HG02943 (cell line): Measurements from ENCODE around the gene SUSD4.

ENCODE experiments used
- ATAC-seq: cut with Tn5 transposase; IDR thresholded peaks from one replicate; pipeline ENCODE4 v1.9.1; 2021; ENCODE audit warnings: mild to moderate bottlenecking, low read depth, moderate library complexity; ENCODE audit not compliant: unreplicated experiment

Gene SUSD4

DNA sequence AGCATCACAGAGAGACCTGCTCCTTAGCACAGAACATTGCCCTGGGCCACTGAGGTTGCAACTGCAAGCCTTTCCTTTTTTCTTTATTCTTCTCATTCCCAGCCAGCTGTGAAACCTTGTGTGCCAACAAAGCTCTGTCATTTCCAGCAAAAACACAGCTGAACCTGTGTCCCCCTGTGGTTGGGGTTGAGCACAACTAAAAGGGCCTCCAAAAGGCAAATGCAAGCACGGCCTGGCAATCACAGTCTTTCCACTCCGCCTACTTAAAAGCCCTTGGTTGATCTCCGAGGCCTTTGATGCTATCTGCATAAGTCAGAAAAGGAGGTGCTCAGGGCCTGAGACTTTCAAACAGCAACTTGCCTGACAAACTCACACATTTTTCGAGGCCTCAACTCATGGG is 32.7 kb downstream of the SUSD4 start:
- no peak for ATAC-seq

DNA sequence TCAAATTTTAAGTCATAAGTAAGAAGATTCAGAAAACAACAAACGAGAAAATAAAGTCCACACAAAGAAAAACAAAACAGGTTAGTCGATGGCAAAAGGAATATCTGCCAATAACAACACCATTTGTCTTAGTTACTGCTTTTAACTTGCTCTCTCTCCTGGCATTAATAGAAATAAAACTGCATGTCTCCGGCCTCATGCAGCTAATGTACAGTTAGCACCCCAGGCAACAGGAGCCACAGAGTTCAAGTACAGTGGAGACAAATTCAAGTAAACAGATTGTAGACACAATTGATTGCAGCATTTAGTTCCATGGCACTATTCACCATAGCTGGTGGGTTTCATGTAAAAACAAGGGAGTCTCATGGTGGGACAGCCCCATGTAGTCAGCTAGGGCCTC is 33.5 kb downstream of the SUSD4 start:
- ATAC-seq: no peak

DNA sequence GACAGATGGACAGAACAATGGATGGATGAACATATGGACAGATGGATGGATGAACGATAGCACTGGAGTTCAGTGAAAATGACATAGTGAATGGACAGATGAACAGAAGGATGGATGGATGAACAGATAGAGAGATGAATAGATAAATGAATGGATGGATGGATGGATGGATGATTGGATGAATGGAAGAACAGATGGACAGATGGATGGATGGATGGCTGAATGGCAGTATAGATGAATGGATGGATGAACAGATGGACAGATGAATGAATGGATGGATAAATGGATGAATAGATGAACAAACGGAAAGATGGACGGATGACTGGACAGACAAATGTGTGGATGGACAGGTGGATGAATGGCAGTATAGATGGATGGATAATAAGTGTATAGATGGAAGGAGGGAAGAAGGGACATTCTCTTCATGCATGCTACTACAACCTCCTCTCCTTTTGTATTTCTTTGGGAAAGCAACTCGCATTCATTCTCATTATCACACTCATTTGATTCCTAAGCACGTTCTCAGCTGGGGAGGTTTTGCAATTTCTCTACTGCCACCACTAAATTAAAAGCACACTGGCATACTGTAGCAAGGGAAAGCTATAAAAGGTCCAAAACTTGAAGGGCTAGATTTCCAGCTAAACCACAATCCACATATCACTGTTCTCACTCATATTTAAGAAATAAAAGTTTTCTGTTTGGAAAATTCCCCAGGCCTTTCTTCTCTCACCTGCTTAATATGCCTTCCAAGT is 34.1 kb downstream of the SUSD4 start:
- ATAC-seq: no peak

DNA sequence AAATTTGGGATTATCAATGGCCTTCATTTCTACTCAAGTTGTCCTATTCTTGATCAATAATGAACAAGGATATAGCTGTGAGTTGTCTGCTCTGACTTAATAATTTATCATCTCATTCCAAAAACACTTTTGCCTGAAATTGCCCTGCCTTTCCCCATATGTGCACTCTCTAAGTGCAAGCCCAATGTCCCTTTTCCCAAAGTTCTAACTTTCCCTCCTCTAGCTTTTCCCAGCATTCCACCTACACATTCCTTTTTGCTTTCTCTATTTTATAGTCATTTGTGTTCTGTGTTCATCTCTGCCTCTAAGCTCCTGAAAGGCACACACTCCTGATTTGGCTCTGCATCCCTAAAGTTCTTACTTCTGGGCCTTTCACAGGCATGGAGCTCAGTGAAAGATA is 34.7 kb downstream of the SUSD4 start:
- no peak for ATAC-seq

DNA sequence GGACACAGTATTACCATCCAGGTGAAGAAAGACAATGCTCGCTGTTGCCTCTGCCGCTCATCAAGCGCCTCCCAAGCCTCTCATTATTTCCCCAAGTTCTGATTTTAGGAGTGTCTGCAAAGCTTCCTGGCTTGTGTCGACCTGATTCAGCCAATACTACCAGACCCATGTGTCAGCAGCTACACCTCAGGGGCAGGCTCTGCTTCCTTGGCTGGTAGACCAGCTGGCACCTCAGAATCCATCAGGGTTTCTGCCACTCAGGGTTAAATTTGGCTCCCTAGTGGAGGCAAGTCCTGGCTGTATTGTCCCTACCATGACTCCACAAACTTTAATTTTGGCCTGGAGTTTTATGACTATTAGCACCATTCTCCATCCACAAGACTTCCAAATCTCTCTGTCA is 35.4 kb downstream of the SUSD4 start:
- ATAC-seq: no peak

DNA sequence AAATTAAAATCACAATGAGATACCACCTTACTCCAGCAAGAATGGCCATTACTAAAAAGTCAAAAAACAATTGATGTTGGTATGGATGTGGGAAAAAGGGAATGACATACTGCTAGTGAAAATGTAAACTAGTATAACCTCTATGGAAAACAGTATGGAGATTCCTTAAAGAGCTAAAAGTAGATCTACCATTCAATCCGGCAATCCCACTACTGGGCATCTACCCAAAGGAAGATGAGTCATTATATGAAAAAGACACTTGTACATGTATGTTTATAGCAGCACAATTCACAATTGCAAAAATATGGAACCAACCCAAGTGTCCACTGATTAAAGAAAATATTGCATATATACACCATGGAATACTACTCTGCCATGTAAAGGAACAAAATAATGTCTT is 37.2 kb downstream of the SUSD4 start:
- ATAC-seq: no peak

DNA sequence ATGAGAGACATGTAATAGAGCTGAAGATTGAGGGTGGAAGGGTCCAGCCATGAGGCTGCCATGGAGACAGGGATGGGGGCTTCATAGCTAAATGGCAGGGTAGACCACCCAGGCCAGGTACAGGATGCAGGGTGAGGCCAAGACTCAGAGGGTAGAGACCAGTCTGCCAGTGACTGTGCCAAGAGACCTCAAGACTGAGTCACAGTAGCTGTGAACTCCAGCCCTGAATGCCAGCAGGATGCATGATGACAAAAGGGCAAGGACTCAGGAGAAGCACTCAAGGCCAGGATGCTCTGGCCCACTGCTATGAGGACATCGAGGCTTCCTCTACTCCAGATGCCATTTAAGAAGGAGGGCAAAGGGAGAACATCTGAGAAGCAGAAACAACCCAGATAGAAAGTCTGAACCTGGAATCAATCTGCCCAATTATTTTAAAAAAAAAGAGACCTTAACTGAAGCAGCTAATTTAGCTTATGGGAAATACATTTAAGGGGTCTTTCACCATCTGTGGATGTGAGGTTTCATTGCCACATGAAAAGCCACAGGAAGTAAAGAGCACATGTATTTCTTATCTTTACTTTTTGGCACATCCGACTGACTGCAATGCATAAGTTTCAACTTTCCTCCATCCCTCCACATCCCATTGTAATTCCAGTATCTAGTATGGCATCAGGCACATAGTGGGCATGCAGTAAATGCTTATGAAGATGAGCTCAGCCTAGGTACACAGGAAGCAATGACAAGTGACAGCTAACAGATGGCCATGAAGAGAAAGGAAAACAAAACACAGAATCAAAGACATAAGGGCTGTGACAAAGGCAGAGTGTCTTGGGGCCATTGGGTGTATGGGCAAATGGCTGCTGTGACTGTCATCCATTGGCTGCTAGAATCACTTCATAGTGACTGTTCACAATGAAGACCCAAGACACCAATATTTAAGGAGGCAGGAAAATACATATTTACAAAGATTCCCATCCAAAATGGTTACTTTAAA is 40.2 kb downstream of the SUSD4 start:
- no peak for ATAC-seq

DNA sequence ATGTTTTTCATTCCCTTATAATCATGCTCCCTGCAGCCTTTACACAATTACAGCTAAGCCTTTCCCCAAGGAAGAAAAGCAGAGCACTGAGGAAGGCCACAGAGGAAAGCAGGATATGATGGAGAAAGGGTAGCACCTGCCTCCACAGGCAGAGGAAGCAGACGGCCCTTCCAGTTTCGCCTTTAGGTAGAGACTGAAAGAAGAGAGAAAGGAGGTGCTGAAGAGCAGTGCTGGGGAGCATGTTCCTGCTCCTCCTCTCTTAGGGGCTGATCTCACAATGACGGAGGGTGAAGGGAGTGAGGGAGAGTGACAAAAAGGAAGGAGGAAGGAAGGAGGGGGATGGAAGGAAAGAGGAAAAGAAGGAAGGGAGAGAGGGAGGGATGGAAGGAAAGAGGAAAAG is 41.1 kb downstream of the SUSD4 start:
- no peak for ATAC-seq

DNA sequence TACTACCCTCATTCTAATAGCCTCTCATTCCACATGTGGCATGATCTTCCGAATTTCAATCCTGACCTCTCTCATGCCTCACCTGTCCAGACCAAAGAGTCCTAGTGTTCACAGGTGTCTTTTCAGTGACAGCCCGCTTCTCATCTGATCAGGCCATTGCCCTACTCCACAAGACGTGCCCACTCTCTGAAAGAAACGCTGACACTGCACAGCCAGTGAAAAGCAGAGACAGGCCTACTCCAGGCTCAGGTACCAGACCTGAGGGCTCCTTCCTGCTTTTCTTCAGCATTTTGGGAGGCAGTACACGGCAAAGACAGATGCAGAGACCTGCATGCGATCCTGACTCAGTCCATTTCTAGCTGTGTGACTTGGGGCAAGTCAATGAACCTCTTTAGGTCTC is 43.0 kb downstream of the SUSD4 start:
- ATAC-seq: no peak

DNA sequence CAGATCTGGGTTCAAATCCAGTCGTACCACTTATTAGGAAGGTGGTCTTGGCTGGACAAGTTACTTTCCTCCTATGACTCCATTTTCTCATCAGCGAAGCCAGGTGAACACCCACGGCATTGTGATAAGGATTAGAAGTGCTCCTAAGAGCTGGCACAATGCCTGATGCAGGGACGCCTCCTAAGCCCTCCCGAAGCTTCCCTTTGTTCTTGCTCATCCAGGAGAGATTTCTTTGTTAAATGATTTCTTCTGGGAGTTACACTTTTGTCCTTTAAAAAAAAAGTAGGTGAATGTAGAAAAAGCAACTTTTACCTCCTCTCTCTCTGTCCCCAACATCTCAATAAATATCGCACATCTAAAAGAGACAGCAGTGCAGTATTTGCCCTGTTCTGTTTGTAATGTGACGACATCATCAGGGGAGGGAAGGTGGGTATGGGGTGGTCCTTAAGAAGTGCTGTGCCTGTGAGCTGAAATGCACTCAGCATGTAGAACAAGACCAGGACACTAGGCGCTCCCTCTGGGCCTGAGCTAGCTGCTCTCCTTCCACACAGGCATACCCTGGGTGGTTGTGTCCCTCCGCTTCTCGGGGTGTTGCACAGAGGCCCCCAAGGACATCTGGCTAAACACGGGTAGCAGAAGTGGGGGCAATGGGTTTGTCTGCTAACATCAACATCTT is 43.9 kb downstream of the SUSD4 start:
- ATAC-seq: no peak

DNA sequence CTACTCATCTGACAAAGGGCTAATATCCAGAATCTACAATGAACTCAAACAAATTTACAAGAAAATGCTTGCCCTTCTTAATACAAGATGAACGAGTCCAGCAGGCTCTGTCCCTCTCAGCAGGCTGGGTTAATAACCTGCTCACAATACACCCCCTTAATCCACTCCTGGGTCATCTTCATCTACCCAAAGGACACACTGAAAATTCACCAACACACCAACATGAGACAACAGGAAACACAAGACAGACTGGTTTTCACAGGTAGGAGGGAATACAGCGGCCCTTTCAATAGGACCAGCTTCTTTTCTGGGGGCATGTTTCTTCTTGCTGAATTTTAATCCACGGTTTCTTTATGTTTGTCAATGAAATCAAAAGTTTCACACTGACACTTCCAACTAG is 44.6 kb downstream of the SUSD4 start:
- no peak for ATAC-seq

DNA sequence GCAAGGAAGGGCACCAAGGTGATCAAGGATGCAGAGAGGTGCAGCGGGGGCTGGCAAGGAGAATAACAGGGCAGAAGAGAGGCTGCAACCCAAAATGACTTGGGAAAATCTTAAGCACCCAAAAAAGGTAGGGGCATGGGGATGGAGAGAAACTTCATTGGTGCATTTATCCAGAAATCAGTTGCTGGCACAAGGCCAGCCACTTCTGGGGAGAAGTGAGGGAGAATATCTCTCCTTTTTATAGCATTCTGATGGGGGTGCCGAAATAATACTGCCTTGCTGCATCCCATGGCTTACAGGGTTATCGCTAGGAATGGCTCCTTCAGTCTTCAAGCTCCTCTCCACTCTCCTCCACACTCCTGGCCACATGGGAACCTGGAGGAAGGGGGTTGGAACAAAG is 47.9 kb downstream of the SUSD4 start:
- ATAC-seq: no peak

DNA sequence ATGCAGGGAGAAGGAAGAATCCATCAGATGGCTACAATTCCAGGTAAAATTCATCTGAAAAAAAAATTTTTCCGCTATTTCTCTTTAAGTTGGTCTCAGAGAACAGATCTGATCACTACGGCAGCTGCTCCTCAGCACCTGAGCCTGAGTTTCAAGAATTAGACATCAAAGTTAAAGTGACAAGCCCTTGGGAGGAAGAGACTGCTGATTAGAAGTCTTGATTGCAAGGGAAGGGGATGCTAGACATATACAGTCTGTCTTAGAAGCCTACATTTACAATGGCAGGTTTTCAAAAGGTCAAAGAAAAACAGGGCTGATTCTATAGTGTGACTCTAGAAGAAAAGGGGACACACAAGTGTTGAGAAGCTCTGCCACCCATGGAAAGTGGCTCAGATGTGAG is 48.3 kb downstream of the SUSD4 start:
- ATAC-seq: no peak

DNA sequence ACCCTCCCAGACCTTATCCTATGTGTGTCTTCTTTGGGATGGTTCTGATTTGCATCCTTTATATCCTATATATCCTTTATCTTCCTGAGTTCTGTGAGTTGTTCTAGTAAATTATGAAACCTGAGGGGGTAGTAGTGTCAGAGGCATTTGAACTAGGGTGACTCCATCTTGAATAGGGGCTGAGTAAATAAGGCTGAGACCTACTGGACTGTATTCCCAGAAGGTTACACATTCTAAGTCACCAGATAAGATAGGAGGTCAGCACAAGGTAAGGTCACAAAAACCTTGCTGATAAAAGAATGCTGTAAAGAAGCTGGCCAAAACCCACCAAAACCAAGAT is 50.6 kb downstream of the SUSD4 start:
- ATAC-seq: no peak

DNA sequence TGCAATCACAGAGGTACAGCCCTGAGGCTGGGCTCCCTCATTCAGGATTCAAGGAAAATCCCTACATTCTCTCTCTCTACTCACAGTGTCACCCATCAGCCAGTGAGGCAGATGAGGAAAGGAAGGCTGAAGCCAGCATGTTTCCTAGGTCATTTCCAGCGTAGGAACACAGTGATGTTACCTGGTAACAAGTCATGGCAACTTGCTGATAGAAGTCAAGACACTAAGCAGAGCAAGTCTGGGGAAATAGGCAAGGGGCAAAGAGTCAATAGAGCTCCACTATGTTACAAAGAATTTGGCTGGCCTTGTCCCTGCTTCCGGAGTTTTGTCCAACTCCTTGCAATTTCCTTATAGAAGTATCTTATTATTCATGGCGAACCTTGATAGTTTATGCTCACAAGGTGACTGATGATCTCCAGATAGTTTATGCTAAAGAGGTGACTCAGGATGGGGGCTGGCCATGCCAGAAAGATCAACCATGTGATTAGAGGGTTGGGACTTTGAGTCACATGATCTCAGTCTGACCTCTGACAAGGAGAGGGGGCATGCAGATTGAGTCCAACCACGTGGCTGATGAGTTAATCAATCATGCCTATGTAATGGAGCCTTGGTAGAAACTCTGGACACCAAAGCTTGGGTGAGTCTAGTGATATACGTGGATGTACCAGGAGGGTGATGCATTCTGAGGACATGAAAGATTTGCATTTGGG is 51.1 kb downstream of the SUSD4 start:
- no peak for ATAC-seq

DNA sequence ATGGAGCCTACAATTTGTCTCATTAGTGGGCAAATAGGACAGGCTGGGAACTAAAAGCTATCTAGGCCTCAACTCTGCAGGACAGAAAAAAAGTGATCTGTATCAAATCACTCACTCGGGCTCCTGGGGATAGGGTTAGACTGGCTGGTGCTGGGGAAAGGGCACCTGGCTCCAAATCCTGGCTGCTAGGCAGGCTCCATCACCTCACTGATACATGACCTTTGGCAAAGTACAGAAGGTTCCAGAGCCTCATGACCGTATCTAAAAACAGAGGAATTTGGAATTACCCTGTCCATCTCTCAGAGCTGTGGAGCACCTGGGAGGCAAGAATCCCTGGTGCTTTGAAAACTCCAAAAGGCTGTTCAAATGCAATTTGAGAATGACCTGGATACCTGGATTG is 51.7 kb downstream of the SUSD4 start:
- ATAC-seq: no peak

DNA sequence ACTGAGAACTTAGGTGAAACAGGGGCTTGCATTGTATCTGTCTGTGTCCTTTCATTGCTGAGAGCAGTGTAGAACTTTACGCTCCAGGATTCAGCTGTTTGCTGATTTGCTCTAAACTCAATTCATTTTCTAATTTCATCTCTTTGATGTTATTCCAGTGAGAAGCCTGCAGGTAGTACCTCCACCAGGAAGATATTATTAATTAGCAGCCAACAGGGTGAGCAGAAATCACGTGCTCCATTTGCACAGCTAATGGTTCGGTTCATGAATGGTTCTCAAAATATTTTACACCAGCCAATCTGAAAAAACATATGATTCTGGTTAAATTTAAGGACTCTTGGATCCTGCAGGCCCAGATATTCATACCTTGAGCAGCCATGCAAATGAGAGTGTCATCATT is 52.1 kb downstream of the SUSD4 start:
- ATAC-seq: no peak

DNA sequence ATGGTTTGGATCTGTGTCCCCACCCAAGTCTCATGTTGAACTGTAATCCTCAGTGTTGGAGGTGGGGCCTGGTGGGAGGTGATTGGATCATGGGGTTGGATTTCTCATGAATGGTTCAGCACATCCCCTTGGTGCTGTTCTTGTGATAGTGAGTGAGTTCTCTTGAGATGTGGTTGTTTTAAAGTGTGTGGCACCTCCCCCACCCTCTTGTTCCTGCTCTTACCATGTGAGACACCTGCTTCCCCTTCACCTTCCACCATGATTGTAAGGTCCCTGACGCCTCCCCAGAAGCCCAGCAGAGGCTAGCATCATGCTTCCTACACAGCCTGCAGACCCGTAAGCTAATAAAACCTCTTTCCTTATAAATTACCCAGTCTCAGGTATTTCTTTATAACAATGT is 55.8 kb downstream of the SUSD4 start:
- no peak for ATAC-seq

DNA sequence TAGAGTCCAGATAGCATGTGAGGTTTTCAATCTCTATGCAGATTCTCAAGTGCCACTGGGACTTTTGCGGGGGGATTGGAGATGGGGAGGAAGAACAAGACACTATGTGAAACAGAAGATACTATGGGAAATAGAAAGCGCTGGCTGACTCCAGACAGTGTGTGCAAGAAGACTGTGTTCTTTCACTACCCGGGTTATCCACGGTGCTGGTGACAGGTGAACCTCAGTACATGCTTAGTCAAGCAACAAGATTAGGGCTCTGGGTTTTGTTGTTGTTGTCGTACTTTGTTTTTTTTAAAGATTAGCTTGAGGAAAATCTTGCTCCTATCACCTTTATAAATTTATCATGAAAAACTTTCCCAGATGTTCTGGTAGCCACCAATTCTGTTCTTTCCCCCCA is 56.4 kb downstream of the SUSD4 start:
- ATAC-seq: no peak

DNA sequence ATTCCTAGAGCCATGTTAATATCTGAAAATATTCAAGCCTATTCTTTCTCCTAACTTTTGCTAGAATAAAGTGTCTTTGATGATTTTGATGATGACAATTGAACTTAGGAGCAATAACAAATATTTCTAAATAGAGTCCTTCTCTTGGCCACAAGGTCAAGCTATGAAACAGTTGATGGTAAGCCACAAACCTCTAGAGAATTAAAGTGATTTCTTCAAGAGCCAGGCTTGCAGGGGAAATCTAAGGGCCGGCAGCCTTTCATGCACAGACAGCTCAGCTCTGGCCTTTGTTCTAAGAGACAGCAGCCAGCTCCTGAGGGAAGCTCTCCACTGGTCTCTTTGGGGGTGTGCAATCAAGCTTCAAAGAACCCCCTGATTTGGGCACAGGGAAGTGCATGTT is 59.0 kb downstream of the SUSD4 start:
- no peak for ATAC-seq

DNA sequence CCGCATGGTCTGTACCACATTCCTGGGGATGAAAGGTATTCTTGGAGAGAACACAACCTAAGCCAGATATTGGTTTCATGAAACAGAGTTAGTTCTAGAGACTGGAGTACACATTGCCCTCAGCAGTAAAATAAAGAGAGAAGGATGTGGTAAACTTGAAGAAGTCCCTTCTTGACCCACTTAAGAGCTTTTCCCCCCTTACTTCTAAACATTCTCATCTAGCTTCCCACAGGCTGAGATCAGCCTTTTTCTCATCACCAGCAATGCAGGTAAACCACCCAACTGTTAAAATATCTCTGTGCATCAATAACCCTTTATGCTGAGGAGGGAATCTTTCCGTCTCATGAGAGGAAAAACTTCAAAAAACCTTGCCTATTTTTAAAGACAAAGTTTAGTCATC is 62.6 kb downstream of the SUSD4 start:
- ATAC-seq: no peak
